AG10803 (cell line): ENCODE measurements around the gene MCRIP2.
A peak's percentile ranks its signal among the peaks of the same experiment; 100 is the strongest.

Experiments
- DNase-seq: peaks from one replicate; pipeline ENCODE4 v3.0.0; 2010; ENCODE audit warnings: low read depth
- H3K4me3 ChIP-seq: 2 replicates; pipeline ENCODE4 v1.5.1; 2011; ENCODE audit warnings: mild to moderate bottlenecking, low read length, control low read depth
- CTCF ChIP-seq: conservative IDR thresholded peaks from 2 replicates; pipeline ENCODE4 v1.5.1; 2011; ENCODE audit warnings: mild to moderate bottlenecking, low read length, control low read depth, inconsistent platforms

The MCRIP2 gene

GRCh38 chr16:672851-673250, 31.2 kb downstream of the MCRIP2 start:
- no peak for TF ChIP-seq CTCF
- DNase-seq: no peak

GRCh38 chr16:673399-673991, 31.9 kb downstream of the MCRIP2 start:
- H3K4me3 ChIP-seq: no peak overlapping the region
- DNase-seq: no peak
- TF ChIP-seq CTCF: no peak

More at GRCh38 chr16:672851-673250, 31.2 kb downstream of the MCRIP2 start:
- H3K4me3 ChIP-seq: no peak overlapping the region

- H3K4me3 ChIP-seq: no peak overlapping the region
- DNase-seq: no peak
- no peak for TF ChIP-seq CTCF
Measured at GRCh38 chr16:674214-674881, 32.7 kb downstream of the MCRIP2 start.

GRCh38 chr16:674968-675883, 33.6 kb downstream of the MCRIP2 start, which contains the start of gene RHBDL1:
Gene RHBDL1, plus strand, starts transcription at chr16:675671. Its CDS starts 120 bp downstream, at chr16:675791.
- no peak for TF ChIP-seq CTCF
- peak within 1 kb of the TSS; percentile 49 for H3K4me3 ChIP-seq
- peak; percentile 29 for DNase-seq

GRCh38 chr16:675884-676564, 34.4 kb downstream of the MCRIP2 start:
- no peak for DNase-seq
- H3K4me3 ChIP-seq: peak overlapping the region; percentile 49
- TF ChIP-seq CTCF: no peak

- no peak overlapping the region for H3K4me3 ChIP-seq
- TF ChIP-seq CTCF: no peak
- no peak for DNase-seq
Measured at GRCh38 chr16:676565-676902, 34.9 kb downstream of the MCRIP2 start.
